Measurements from ENCODE around the gene MVD. TPM values are rescaled to one million over a fixed set of nuclear protein-coding genes. Genes with fewer than 3 reads are reported as not detected.

The MVD gene
- total and polyA plus RNA-seq, 2 donors: 14.8 to 35.7 TPM

- DNase-seq (ENCODE audit: extremely low spot score): no peak
- Histone ChIP-seq H3K27ac (ENCODE audit: low read depth) (no peak overlapping the region), H3K4me3 (ENCODE audit: low read depth, low read length) (no peak overlapping the region), H3K36me3 (ENCODE audit: insufficient read depth) (no peaks in the 10 kb centered on the region), H3K4me1 (ENCODE audit: insufficient read depth) (no peaks in the 10 kb centered on the region)
- WGBS: 66% methylated on average over 17 of the region's 17 CpGs
Measured at GRCh38 chr16:88640498-88641247, 22.2 kb downstream of the MVD start.

GRCh38 chr16:88640039-88640495 is 22.8 kb downstream of the MVD start:
- H3K4me3 ChIP-seq (ENCODE audit: low read depth, low read length): no peak overlapping the region
- WGBS: 45% methylated on average over 13 of the region's 13 CpGs

DNA sequence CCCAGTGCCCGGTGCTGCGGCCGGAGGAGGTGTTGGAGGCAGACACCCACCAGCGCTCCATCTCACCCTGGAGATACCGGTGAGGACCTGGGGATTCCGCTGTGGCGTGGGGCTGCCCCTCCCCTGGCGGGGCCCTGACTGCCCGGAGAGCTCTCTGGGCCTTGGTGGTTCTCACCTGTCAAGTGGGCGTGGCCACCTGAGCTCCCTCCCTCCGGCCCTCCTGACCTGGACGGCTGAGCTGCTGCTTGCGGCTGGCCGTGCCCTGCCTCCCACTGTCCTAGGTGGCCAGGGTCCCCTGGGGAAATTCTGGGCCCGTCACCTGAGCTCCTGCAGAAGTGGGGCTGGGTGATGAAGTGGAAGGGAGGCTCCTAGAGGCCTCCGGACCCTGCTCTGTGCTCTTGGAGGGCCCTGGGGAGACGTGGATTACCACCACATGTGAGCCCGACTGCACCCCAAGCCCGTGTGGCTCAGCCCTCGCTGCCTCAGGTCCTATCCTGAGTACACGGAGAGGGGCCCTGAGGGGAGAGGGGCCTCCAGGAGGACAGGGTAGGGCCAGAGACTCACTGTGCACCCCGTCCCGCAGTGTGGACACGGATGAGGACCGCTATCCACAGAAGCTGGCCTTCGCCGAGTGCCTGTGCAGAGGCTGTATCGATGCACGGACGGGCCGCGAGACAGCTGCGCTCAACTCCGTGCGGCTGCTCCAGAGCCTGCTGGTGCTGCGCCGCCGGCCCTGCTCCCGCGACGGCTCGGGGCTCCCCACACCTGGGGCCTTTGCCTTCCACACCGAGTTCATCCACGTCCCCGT is 23.5 kb downstream of the MVD start:
- no peaks in the 10 kb centered on the region for H3K36me3 ChIP-seq (ENCODE audit: insufficient read depth)
- DNase-seq (ENCODE audit: extremely low spot score): no peak
- H3K4me3 ChIP-seq (ENCODE audit: low read depth, low read length): no peak overlapping the region
- H3K27ac ChIP-seq (ENCODE audit: low read depth): no peak overlapping the region
- WGBS: 29% methylated on average over 45 of the region's 45 CpGs
- H3K4me1 ChIP-seq (ENCODE audit: insufficient read depth): no peaks in the 10 kb centered on the region

More at GRCh38 chr16:88640039-88640495, 22.8 kb downstream of the MVD start:
- no peaks in the 10 kb centered on the region for H3K36me3 ChIP-seq (ENCODE audit: insufficient read depth)
- H3K27ac ChIP-seq (ENCODE audit: low read depth): no peak overlapping the region
- DNase-seq (ENCODE audit: extremely low spot score): no peak
- H3K4me1 ChIP-seq (ENCODE audit: insufficient read depth): no peaks in the 10 kb centered on the region

DNA sequence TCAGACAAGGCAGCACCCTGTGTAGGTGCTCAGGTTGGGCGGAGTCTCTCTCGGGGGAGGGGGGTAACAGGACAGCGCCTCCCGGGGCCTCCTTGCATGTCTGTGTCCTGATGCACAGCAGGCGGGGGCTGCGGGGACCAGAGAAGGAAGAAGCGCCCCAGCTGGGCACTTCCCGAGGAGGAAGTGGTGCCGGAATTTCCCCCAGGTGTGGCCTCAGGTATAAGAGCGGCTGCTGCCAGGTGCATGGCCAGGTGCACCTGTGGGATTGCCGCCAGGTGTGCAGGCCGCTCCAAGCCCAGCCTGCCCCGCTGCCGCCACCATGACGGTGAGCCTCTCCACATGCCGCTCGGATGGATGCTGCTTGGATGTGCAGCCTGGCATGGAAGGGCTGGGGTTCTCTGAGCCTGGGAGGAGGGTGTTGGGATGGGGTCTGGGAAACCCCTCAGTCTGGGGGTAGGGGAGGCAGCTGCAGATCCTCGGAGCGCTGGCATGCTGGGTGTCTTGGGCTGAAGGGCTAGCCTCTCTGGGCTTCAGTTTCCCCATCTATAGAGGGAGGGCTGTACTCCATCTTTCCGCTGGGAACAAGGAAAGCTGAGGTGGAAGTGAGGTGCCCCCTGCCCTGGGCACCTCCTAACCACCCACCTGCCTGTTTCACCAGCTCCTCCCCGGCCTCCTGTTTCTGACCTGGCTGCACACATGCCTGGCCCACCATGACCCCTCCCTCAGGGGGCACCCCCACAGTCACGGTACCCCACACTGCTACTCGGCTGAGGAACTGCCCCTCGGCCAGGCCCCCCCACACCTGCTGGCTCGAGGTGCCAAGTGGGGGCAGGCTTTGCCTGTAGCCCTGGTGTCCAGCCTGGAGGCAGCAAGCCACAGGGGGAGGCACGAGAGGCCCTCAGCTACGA is 24.3 kb downstream of the MVD start, which contains the start of gene IL17C:
Gene IL17C (plus strand): TSS at position 250 of the 908 bp plus-strand sequence. CDS start 70 bp downstream, at position 320.
- H3K36me3 ChIP-seq (ENCODE audit: insufficient read depth): no peaks in the 10 kb centered on the region
- H3K4me1 ChIP-seq (ENCODE audit: insufficient read depth): no peaks in the 10 kb centered on the region
- H3K27ac ChIP-seq (ENCODE audit: low read depth): no peak within 1 kb of the TSS
- 45% methylated on average over 27 of the region's 27 CpGs for WGBS
- no peak for DNase-seq (ENCODE audit: extremely low spot score)
- H3K4me3 ChIP-seq (ENCODE audit: low read depth, low read length): no peak within 1 kb of the TSS

DNA sequence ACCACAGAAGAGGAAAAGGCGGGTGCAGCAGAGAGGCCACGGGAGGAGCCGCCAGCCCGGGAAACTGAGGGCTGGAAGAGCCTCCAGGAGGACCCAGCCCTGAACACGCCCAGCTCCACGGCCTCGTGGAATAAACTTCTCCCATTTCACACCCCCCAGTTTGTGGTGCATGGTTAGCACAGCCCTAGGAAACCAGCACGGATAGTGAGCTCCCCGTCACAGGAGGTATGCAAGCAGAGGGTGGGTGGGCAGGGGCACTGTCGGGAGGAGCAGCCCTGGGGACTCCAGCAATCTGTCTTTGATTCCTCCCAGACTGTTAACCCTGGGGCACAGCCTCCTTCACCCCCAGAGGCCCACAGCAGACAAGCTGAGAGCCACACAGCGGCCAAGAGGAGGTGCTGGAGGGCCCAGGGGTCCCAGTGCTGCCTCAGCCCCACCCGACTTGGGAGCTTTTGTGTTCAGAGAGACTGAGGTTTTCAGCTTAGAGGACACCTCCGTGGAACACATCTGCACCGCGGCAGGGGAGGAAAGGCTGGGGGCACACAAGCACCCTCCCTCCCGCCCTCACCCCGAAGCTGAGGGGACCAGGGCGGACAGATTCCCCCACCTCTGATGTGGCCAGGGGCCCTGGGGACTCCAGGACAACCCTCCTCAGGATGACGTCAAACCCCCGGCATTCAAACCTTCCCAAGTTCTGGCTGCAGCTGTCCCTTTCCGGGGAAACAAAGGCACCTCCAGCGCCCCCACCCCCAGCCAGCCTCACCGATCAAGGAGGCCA is 26.2 kb downstream of the MVD start:
- H3K4me1 ChIP-seq (ENCODE audit: insufficient read depth): no peaks in the 10 kb centered on the region
- H3K4me3 ChIP-seq (ENCODE audit: low read depth, low read length): no peak overlapping the region
- 66% methylated on average over 23 of the region's 23 CpGs for WGBS
- DNase-seq (ENCODE audit: extremely low spot score): no peak
- no peak overlapping the region for H3K27ac ChIP-seq (ENCODE audit: low read depth)
- H3K36me3 ChIP-seq (ENCODE audit: insufficient read depth): peaks cover 4% of the 10 kb centered on the region

DNA sequence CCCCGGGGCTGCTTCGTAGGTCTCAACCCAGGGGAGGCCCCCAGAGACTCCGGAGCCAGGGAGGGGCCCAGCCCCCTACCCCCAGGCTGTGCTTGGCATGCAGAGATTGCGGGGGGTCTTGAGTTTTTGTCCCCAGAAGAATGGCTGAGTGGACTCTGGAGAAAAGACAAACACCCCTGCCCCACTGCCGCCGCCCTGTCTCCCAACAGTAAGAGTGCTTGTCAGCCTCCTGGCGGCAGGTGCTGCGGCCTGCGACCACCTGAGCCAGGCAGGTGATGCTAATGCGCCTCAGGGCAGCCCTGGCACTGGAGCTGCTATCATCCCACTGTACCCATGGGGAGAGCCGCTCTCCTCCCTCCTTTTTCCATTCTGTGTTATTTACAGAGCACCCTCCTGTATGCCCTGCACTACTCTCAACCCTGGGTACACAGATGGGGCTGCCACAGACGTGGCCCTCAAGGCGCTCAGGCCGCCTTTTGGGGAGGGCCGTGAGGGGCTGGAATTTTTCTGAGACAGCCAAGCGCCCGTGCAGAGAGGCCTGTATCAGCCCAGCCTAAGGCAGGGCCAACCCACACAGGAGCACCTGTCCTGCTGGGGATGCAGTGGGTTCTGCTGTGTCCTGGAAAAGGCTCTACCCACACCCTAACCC is 27.1 kb downstream of the MVD start:
- no peak overlapping the region for H3K4me3 ChIP-seq (ENCODE audit: low read depth, low read length)
- no peaks in the 10 kb centered on the region for H3K4me1 ChIP-seq (ENCODE audit: insufficient read depth)
- H3K36me3 ChIP-seq (ENCODE audit: insufficient read depth): peaks cover 4% of the 10 kb centered on the region
- 92% methylated on average over 17 of the region's 17 CpGs for WGBS
- DNase-seq (ENCODE audit: extremely low spot score): no peak
- no peak overlapping the region for H3K27ac ChIP-seq (ENCODE audit: low read depth)

DNA sequence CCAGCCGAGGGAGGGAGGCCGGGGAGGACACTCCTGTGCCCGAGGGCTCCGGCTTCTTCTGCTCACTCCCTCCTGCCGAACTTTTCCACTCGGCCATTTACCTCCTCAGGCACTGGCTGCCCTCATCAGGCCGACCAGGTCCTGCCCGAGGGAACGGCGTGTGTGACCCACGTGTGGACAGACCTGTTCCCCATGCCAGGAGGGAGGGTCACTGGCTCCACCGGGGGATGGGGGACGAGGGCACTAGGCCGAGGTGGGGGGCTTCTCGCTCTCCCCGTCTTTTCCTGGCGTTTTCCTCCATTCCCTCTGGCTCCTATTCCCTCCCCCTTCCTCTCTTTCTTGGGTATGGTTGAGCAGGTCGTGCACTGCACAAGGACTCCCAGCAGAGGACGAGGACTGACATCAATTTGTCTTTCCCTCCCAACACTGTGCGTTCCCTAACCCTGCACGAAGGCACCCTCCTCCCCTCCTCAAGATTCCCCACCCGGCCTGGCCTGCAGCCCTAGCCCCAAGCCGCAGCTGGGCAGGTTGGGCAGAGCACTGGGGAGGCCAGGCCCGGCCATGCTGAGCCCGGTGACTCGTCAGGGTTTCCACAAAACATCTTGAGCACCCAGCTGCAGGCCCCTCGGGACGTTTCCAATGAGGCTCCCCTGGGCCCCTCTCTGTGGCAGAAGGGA is 27.8 kb downstream of the MVD start:
- Histone ChIP-seq H3K36me3 (ENCODE audit: insufficient read depth) (peaks cover 4% of the 10 kb centered on the region), H3K4me3 (ENCODE audit: low read depth, low read length) (no peak overlapping the region), H3K27ac (ENCODE audit: low read depth) (no peak overlapping the region), H3K4me1 (ENCODE audit: insufficient read depth) (no peaks in the 10 kb centered on the region)
- WGBS: 41% methylated on average over 28 of the region's 28 CpGs
- no peak for DNase-seq (ENCODE audit: extremely low spot score)

- no peak for DNase-seq (ENCODE audit: extremely low spot score)
- WGBS: 9% methylated on average over 80 of the region's 82 CpGs
Measured at GRCh38 chr16:88634141-88634993, 28.5 kb downstream of the MVD start.

DNA sequence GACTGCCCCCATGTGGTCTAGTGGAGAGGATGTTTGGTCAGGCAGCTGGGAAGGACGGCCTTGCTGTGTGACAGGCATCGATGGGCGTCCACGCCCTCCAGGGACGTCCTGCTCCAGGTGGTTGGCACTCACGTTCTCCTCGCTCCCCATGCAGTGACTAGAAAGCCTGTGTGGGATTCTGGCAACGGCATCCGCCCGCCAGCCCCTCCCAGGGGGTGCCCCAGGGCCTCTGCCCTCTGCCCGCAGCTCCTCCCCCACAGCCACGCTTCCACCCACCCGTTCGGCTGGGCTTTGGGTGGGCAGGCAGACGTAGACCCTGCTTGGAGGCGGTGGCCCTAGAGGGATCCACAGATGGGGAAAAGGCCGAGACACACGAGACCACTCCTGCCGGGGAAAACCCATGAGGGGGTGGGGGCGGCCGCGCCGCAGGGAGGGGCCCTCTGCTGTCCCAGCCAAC is 29.2 kb downstream of the MVD start:
- Histone ChIP-seq H3K4me3 (ENCODE audit: low read depth, low read length) (no peak overlapping the region), H3K4me1 (ENCODE audit: insufficient read depth) (no peaks in the 10 kb centered on the region), H3K27ac (ENCODE audit: low read depth) (no peak overlapping the region), H3K36me3 (ENCODE audit: insufficient read depth) (peaks cover 8% of the 10 kb centered on the region)
- no peak for DNase-seq (ENCODE audit: extremely low spot score)
- WGBS: 50% methylated on average over 23 of the region's 23 CpGs

More at GRCh38 chr16:88634141-88634993, 28.5 kb downstream of the MVD start:
- Histone ChIP-seq H3K4me1 (ENCODE audit: insufficient read depth) (no peaks in the 10 kb centered on the region), H3K36me3 (ENCODE audit: insufficient read depth) (peaks cover 7% of the 10 kb centered on the region), H3K27ac (ENCODE audit: low read depth) (no peak overlapping the region), H3K4me3 (ENCODE audit: low read depth, low read length) (peak overlapping the region; percentile 40)

- no peak for DNase-seq (ENCODE audit: extremely low spot score)
- Histone ChIP-seq H3K27ac (ENCODE audit: low read depth) (no peak overlapping the region), H3K4me3 (ENCODE audit: low read depth, low read length) (no peak overlapping the region), H3K36me3 (ENCODE audit: insufficient read depth) (peaks cover 8% of the 10 kb centered on the region), H3K4me1 (ENCODE audit: insufficient read depth) (no peaks in the 10 kb centered on the region)
- WGBS: 93% methylated on average over 11 of the region's 11 CpGs
Measured at GRCh38 chr16:88632587-88632930, 30.3 kb downstream of the MVD start.

GRCh38 chr16:88631920-88632586 is 30.8 kb downstream of the MVD start:
- 93% methylated on average over 30 of the region's 30 CpGs for WGBS
- H3K27ac ChIP-seq (ENCODE audit: low read depth): no peak overlapping the region
- DNase-seq (ENCODE audit: extremely low spot score): no peak
- H3K36me3 ChIP-seq (ENCODE audit: insufficient read depth): peaks cover 8% of the 10 kb centered on the region
- no peaks in the 10 kb centered on the region for H3K4me1 ChIP-seq (ENCODE audit: insufficient read depth)
- no peak overlapping the region for H3K4me3 ChIP-seq (ENCODE audit: low read depth, low read length)

All from urinary bladder (tissue), 4 donors.